HepG2 (cell line): Measurements from ENCODE around the gene TBX10. TPM values are rescaled to one million over a fixed set of nuclear protein-coding genes. Genes with fewer than 3 reads are reported as not detected.

Experiments
- CBX2 ChIP-seq, 2 experiments: fragments of 200-600 bp in 1 of 2; sonication (generic); formaldehyde crosslinking in 1 of 2; IDR thresholded peaks; 2 replicates each; pipeline versions ENCODE4 v1.7.0 to v1.8.1; 2018 to 2022; ENCODE audit warnings: low read depth in 2 of 2, low read length in 1 of 2, mild to moderate bottlenecking in 1 of 2, missing genetic modification reagents in 1 of 2
- CREM ChIP-seq, 2 experiments: sonication (generic) in 1 of 2; formaldehyde crosslinking in 1 of 2; IDR thresholded peaks; 2 replicates each; pipeline versions ENCODE4 v1.4.0 to v1.6.1; 2016 to 2020; ENCODE audit warnings: antibody characterized with exemption in 1 of 2, mild to moderate bottlenecking in 1 of 2, missing genetic modification reagents in 1 of 2
- FOSL1 ChIP-seq: sonication (generic); formaldehyde crosslinking; IDR thresholded peaks from 2 replicates; pipeline ENCODE4 v1.9.0; 2021; ENCODE audit warnings: missing genetic modification reagents, borderline replicate concordance
- HMG20B ChIP-seq: conservative IDR thresholded peaks from 2 replicates; pipeline ENCODE4 v1.6.1; 2016; ENCODE audit warnings: missing genetic modification reagents, missing compliant biosample characterization
- HOXA7 ChIP-seq: sonication (generic); formaldehyde crosslinking; IDR thresholded peaks from 2 replicates; pipeline ENCODE4 v1.8.1; 2022; ENCODE audit warnings: mild to moderate bottlenecking, missing genetic modification reagents, moderate library complexity
- ISL2 ChIP-seq: sonication (generic); formaldehyde crosslinking; IDR thresholded peaks from 2 replicates; pipeline ENCODE4 v1.5.0; 2020; ENCODE audit warnings: missing genetic modification reagents
- KLF6 ChIP-seq: IDR thresholded peaks from 2 replicates; pipeline ENCODE4 v1.8.0; 2016; ENCODE audit warnings: missing biosample characterization, missing genetic modification reagents
- KLF9 ChIP-seq: IDR thresholded peaks from 2 replicates; pipeline ENCODE4 v1.6.1; 2016; ENCODE audit warnings: low read depth
- MEIS1 ChIP-seq: sonication (generic); formaldehyde crosslinking; IDR thresholded peaks from 2 replicates; pipeline ENCODE4 v1.9.0; 2021; ENCODE audit warnings: mild to moderate bottlenecking, missing genetic modification reagents, moderate library complexity, borderline replicate concordance
- NR1H2 ChIP-seq: sonication (generic); formaldehyde crosslinking; IDR thresholded peaks from 2 replicates; pipeline ENCODE4 v1.8.1; 2022; ENCODE audit warnings: low read depth, missing genetic modification reagents, borderline replicate concordance
- NR2F2 ChIP-seq: IDR thresholded peaks from 2 replicates; pipeline ENCODE4 v1.6.1; 2012; ENCODE audit warnings: low read depth, inconsistent platforms, borderline replicate concordance
- POGZ ChIP-seq: sonication (generic); formaldehyde crosslinking; IDR thresholded peaks from 2 replicates; pipeline ENCODE4 v1.4.0; 2020; ENCODE audit warnings: mild to moderate bottlenecking, missing genetic modification reagents
- PRPF4 ChIP-seq: fragments of 200-400 bp; formaldehyde crosslinking; IDR thresholded peaks from 2 replicates; pipeline ENCODE4 v1.6.1; 2016; ENCODE audit warnings: low read length, low read depth; ENCODE audit not compliant: poor library complexity, severe bottlenecking
- SKI ChIP-seq: fragments of 450-650 bp; IDR thresholded peaks from one replicate; pipeline ENCODE4 v1.6.1; 2018; ENCODE audit warnings: mild to moderate bottlenecking; ENCODE audit not compliant: partially characterized antibody
- ZNF598 ChIP-seq: sonication (generic); formaldehyde crosslinking; IDR thresholded peaks from 2 replicates; pipeline ENCODE4 v1.5.1; 2020; ENCODE audit warnings: mild to moderate bottlenecking, missing genetic modification reagents, borderline replicate concordance
- ZSCAN25 ChIP-seq: sonication (generic); formaldehyde crosslinking; IDR thresholded peaks from 2 replicates; pipeline ENCODE4 v1.8.0; 2022; ENCODE audit warnings: mild to moderate bottlenecking, missing genetic modification reagents
- polyA plus RNA-seq, 8 experiments: library from polyadenylated mRNA; depleted of rRNA in 3 of 8; stranded (reverse) in 7 of 8; unstranded in 1 of 8; fragments of >200 nt; fragmentation: Illumina TruSeq in 4 of 8; extraction: Trizol in 4 of 8; gene quantifications; 2 replicates each; pipeline versions ENCODE4 v1.2.1 to v1.2.3, GENCODE V29; 2011 to 2016; ENCODE audit warnings: low read depth in 4 of 8, missing spikeins in 1 of 8, mixed read lengths in 1 of 8; ENCODE audit not compliant: insufficient read depth in 1 of 8
- total RNA-seq, 5 experiments: library from RNA; depleted of rRNA; stranded (reverse); fragments of >200 nt; fragmentation: Illumina TruSeq; extraction: Trizol; gene quantifications; 2 replicates each; pipeline ENCODE4 v1.2.3, GENCODE V29; 2016; ENCODE audit warnings: low read depth in 1 of 5
- TF ChIP-seq, protein P1 (sequence below): sonication (generic); formaldehyde crosslinking; conservative IDR thresholded peaks from 2 replicates; pipeline ENCODE4 v1.4.0; 2020; ENCODE audit warnings: missing genetic modification reagents
- TF ChIP-seq, protein P2 (sequence below): sonication (generic); formaldehyde crosslinking; IDR thresholded peaks from 2 replicates; pipeline ENCODE4 v1.8.0; 2022; ENCODE audit warnings: low read depth, missing genetic modification reagents
- TF ChIP-seq, protein P3 (sequence below): sonication (generic); formaldehyde crosslinking; IDR thresholded peaks from 2 replicates; pipeline ENCODE4 v1.4.0; 2020; ENCODE audit warnings: missing genetic modification reagents
- TF ChIP-seq, protein P4 (sequence below): sonication (generic); formaldehyde crosslinking; IDR thresholded peaks from 2 replicates; pipeline ENCODE4 v1.8.1; 2023; ENCODE audit warnings: mild to moderate bottlenecking, inconsistent platforms, moderate library complexity, missing genetic modification reagents, borderline replicate concordance
- TF ChIP-seq, protein P5 (sequence below): sonication (generic); formaldehyde crosslinking; IDR thresholded peaks from 2 replicates; pipeline ENCODE4 v1.4.0; 2020; ENCODE audit warnings: missing genetic modification reagents

Gene TBX10
- total and polyA plus RNA-seq, 2 of the 13 experiments (the other 11 are each of a cell fraction or from before 2014, with no cell fraction given): 0.27 to 1.7 TPM

DNA sequence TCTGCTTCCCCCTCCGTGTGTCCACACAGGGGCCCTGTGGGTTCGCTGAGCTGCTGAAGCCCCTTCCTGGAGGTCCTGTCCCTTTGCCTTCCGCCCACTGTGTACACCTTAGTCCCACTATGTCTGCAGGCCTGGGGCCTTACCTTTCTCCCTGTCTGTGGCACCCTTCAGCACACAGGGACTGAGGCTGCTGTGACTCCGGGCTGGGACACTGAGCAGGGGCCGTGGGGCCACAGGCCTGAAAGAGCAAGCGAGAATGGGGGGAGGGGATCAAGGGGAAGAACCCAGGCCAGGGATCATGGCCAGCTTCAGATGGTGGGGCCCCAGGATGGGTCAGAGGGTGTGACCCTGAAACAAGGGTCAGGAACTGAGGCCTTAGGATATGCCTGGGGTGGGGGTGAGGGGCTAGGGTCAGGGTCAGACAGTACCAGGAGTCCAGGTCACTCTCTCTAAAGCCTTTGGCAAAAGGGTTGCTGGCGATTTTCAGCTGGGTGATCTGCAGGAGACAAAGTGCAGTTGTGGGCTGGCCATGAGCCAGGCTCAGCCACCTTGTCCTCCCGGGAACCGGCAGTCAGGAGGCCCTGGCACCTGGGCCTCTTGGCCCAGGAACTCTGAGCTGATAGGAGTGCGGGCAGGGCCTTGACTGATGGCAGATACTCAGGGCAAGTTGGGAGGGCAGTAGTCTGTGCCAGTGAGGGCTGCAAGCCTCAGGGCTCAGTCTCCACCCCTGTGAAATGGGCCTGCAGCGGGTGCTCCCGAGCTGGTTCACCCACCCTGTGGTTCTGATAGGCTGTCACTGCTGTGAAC lies 7.2 kb downstream of the TBX10 start (continued):
- TF ChIP-seq, protein P1, sequence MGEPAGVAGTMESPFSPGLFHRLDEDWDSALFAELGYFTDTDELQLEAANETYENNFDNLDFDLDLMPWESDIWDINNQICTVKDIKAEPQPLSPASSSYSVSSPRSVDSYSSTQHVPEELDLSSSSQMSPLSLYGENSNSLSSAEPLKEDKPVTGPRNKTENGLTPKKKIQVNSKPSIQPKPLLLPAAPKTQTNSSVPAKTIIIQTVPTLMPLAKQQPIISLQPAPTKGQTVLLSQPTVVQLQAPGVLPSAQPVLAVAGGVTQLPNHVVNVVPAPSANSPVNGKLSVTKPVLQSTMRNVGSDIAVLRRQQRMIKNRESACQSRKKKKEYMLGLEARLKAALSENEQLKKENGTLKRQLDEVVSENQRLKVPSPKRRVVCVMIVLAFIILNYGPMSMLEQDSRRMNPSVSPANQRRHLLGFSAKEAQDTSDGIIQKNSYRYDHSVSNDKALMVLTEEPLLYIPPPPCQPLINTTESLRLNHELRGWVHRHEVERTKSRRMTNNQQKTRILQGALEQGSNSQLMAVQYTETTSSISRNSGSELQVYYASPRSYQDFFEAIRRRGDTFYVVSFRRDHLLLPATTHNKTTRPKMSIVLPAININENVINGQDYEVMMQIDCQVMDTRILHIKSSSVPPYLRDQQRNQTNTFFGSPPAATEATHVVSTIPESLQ (CRISPR knock-in tag): no peak
- TF ChIP-seq MEIS1 (CRISPR knock-in tag): no peak; the same call in 1 of the 2 replicates
- no peak for TF ChIP-seq ZNF598 (CRISPR knock-in tag)
- no peak for TF ChIP-seq FOSL1 (CRISPR knock-in tag)
- TF ChIP-seq, protein P2, sequence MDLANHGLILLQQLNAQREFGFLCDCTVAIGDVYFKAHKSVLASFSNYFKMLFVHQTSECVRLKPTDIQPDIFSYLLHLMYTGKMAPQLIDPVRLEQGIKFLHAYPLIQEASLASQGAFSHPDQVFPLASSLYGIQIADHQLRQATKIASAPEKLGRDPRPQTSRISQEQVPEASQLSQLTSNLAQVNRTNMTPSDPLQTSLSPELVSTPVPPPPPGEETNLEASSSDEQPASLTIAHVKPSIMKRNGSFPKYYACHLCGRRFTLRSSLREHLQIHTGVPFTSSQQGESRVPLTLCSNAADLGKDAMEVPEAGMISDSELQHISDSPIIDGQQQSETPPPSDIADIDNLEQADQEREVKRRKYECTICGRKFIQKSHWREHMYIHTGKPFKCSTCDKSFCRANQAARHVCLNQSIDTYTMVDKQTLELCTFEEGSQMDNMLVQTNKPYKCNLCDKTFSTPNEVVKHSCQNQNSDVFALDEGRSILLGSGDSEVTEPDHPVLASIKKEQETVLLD (CRISPR knock-in tag): no peak
- no peak for TF ChIP-seq HOXA7 (CRISPR knock-in tag)
- TF ChIP-seq, protein P3, sequence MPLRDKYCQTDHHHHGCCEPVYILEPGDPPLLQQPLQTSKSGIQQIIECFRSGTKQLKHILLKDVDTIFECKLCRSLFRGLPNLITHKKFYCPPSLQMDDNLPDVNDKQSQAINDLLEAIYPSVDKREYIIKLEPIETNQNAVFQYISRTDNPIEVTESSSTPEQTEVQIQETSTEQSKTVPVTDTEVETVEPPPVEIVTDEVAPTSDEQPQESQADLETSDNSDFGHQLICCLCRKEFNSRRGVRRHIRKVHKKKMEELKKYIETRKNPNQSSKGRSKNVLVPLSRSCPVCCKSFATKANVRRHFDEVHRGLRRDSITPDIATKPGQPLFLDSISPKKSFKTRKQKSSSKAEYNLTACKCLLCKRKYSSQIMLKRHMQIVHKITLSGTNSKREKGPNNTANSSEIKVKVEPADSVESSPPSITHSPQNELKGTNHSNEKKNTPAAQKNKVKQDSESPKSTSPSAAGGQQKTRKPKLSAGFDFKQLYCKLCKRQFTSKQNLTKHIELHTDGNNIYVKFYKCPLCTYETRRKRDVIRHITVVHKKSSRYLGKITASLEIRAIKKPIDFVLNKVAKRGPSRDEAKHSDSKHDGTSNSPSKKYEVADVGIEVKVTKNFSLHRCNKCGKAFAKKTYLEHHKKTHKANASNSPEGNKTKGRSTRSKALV (CRISPR knock-in tag): no peak
- no peak for TF ChIP-seq PRPF4
- peak; percentile 99 for TF ChIP-seq NR2F2
- TF ChIP-seq CBX2 (IDR thresholded peaks at IDR 0.05; ENCODE audit: low read depth, low read length): no peak
- TF ChIP-seq CBX2 (CRISPR knock-in tag; IDR thresholded peaks at IDR 0.05; ENCODE audit: low read depth): no peak
- TF ChIP-seq KLF9: no peak
- peak; percentile 9 for TF ChIP-seq SKI
- 0 out of 2 replicates have a peak, but pooled peaks have one; percentile 48 for TF ChIP-seq ISL2 (CRISPR knock-in tag)
- TF ChIP-seq, protein P4, sequence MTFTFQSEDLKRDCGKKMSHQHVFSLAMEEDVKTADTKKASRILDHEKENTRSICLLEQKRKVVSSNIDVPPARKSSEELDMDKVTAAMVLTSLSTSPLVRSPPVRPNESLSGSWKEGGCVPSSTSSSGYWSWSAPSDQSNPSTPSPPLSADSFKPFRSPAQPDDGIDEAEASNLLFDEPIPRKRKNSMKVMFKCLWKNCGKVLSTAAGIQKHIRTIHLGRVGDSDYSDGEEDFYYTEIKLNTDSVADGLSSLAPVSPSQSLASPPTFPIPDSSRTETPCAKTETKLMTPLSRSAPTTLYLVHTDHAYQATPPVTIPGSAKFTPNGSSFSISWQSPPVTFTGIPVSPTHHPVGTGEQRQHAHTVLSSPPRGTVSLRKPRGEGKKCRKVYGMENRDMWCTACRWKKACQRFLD (CRISPR knock-in tag): 0 out of 2 replicates have a peak, but pooled peaks have one; percentile 24
- TF ChIP-seq KLF6: no peak
- no peak for TF ChIP-seq NR1H2 (CRISPR knock-in tag)
- no peak for TF ChIP-seq POGZ (CRISPR knock-in tag)
- no peak for TF ChIP-seq CREM (IDR thresholded peaks at IDR 0.05)
- no peak for TF ChIP-seq CREM (CRISPR knock-in tag; IDR thresholded peaks at IDR 0.05)
- no peak for TF ChIP-seq HMG20B (CRISPR knock-in tag)
- TF ChIP-seq, protein P5, sequence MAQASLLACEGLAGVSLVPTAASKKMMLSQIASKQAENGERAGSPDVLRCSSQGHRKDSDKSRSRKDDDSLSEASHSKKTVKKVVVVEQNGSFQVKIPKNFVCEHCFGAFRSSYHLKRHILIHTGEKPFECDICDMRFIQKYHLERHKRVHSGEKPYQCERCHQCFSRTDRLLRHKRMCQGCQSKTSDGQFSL (CRISPR knock-in tag): no peak; the same call in 1 of the 2 replicates
- TF ChIP-seq ZSCAN25: no peak; the same call in 1 of the 2 replicates
